H9 (cell line): Measurements from ENCODE around the gene MRTFA. TPM values are rescaled to one million over a fixed set of nuclear protein-coding genes. Genes with fewer than 3 reads are reported as not detected.

Experiments
- DNase-seq: peaks from one replicate; pipeline ENCODE4 v3.0.0-alpha.2; 2017
- H2AFZ ChIP-seq: one replicate; pipeline ENCODE4 v1.6.1; 2013; ENCODE audit warnings: mild to moderate bottlenecking, low read length, control low read depth, moderate library complexity
- H2AK5ac ChIP-seq: 2 replicates; pipeline ENCODE4 v1.6.1; 2013; ENCODE audit warnings: low read length, control low read depth, mixed read lengths; ENCODE audit not compliant: insufficient read length
- H2BK120ac ChIP-seq: one replicate; pipeline ENCODE4 v1.6.1; 2013; ENCODE audit warnings: low read depth, mild to moderate bottlenecking, low read length, control low read depth, inconsistent platforms; ENCODE audit not compliant: poor library complexity, severe bottlenecking
- H2BK12ac ChIP-seq: 2 replicates; pipeline ENCODE4 v1.6.1; 2013; ENCODE audit warnings: low read length, control low read depth, mixed read lengths, low read depth; ENCODE audit not compliant: insufficient read length
- H2BK15ac ChIP-seq: 2 replicates; pipeline ENCODE4 v1.6.1; 2013; ENCODE audit warnings: low read depth, low read length, control low read depth
- H2BK20ac ChIP-seq: one replicate; pipeline ENCODE4 v1.6.1; 2013; ENCODE audit warnings: low read depth, mild to moderate bottlenecking, low read length, control low read depth, inconsistent platforms; ENCODE audit not compliant: poor library complexity, severe bottlenecking
- H2BK5ac ChIP-seq: 2 replicates; pipeline ENCODE4 v1.6.1; 2013; ENCODE audit warnings: low read length, control low read depth, mixed read lengths; ENCODE audit not compliant: insufficient read length
- H3K14ac ChIP-seq: 2 replicates; pipeline ENCODE4 v1.6.1; 2013; ENCODE audit warnings: low read length, control low read depth; ENCODE audit not compliant: insufficient read depth
- H3K18ac ChIP-seq: 2 replicates; pipeline ENCODE4 v1.6.1; 2013; ENCODE audit warnings: low read depth, mild to moderate bottlenecking, mixed read lengths, low read length, control low read depth; ENCODE audit not compliant: insufficient read length
- H3K23ac ChIP-seq: 2 replicates; pipeline ENCODE4 v1.6.1; 2013; ENCODE audit warnings: low read length, control low read depth, mixed read lengths, low read depth; ENCODE audit not compliant: insufficient read length
- H3K23me2 ChIP-seq: 2 replicates; pipeline ENCODE4 v1.6.1; 2013; ENCODE audit warnings: low read depth, mild to moderate bottlenecking, mixed read lengths, low read length, control low read depth; ENCODE audit not compliant: insufficient read length, poor library complexity, severe bottlenecking
- H3K27ac ChIP-seq: 2 replicates; pipeline ENCODE4 v1.5.1; 2013; ENCODE audit warnings: low read length, control low read depth, mixed read lengths, low read depth; ENCODE audit not compliant: insufficient read length
- H3K27me3 ChIP-seq: 2 replicates; pipeline ENCODE4 v1.6.1; 2013; ENCODE audit warnings: low read length, control low read depth, inconsistent platforms; ENCODE audit not compliant: insufficient read depth
- H3K4ac ChIP-seq: 2 replicates; pipeline ENCODE4 v1.6.1; 2013; ENCODE audit warnings: low read depth, mild to moderate bottlenecking, control low read depth, inconsistent platforms, low read length, moderate library complexity
- H3K4me1 ChIP-seq: 2 replicates; pipeline ENCODE4 v1.6.1; 2013; ENCODE audit warnings: low read length, control low read depth, inconsistent platforms; ENCODE audit not compliant: insufficient read depth
- H3K4me2 ChIP-seq: 2 replicates; pipeline ENCODE4 v1.6.1; 2013; ENCODE audit warnings: low read length, control low read depth, mixed read lengths; ENCODE audit not compliant: insufficient read length, insufficient read depth
- H3K56ac ChIP-seq: 2 replicates; pipeline ENCODE4 v1.6.1; 2013; ENCODE audit warnings: low read depth, mild to moderate bottlenecking, mixed read lengths, low read length, control low read depth; ENCODE audit not compliant: insufficient read length
- H3K79me1 ChIP-seq: 2 replicates; pipeline ENCODE4 v1.6.1; 2013; ENCODE audit warnings: low read depth, mild to moderate bottlenecking, moderate library complexity, low read length, control low read depth, inconsistent platforms; ENCODE audit not compliant: insufficient read depth, poor library complexity, severe bottlenecking
- H3K79me2 ChIP-seq: 2 replicates; pipeline ENCODE4 v1.6.1; 2013; ENCODE audit warnings: low read length, control low read depth, inconsistent platforms; ENCODE audit not compliant: insufficient read depth
- H3K9ac ChIP-seq: 2 replicates; pipeline ENCODE4 v1.6.1; 2013; ENCODE audit warnings: low read length, control low read depth, mixed read lengths; ENCODE audit not compliant: insufficient read length; ENCODE audit errors: extremely low read depth
- H3K9me3 ChIP-seq: one replicate; pipeline ENCODE4 v1.6.1; 2013; ENCODE audit warnings: low read depth, low read length, inconsistent platforms; ENCODE audit not compliant: control insufficient read depth
- H3T11ph ChIP-seq: one replicate; pipeline ENCODE4 v1.6.1; 2013; ENCODE audit warnings: mild to moderate bottlenecking, low read length, control low read depth, inconsistent platforms
- H4K20me1 ChIP-seq: one replicate; pipeline ENCODE4 v1.6.1; 2013; ENCODE audit not compliant: control insufficient read depth, insufficient read length, insufficient read depth
- H4K5ac ChIP-seq: 2 replicates; pipeline ENCODE4 v1.6.1; 2013; ENCODE audit warnings: low read depth, mild to moderate bottlenecking, mixed read lengths, low read length, control low read depth; ENCODE audit not compliant: insufficient read length
- H4K8ac ChIP-seq: replicated peaks from 2 replicates; pipeline ENCODE4 v1.6.1; 2013; ENCODE audit warnings: low read length, control low read depth, mixed read lengths, low read depth; ENCODE audit not compliant: insufficient read length
- H4K91ac ChIP-seq: 2 replicates; pipeline ENCODE4 v1.6.1; 2013; ENCODE audit warnings: low read depth, mild to moderate bottlenecking, moderate library complexity, mixed read lengths, low read length, control low read depth; ENCODE audit not compliant: insufficient read length
- H3K27ac Mint-ChIP-seq, 3 experiments: 2 replicates in 2 of 3; 3 replicates in 1 of 3; pipeline ENCODE4 v1.8.0; 2020 to 2021; ENCODE audit warnings: mixed read lengths in 3 of 3, mild to moderate bottlenecking in 1 of 3, moderate library complexity in 1 of 3
- H3K27me3 Mint-ChIP-seq: 2 replicates; pipeline ENCODE4 v1.8.0; 2021; ENCODE audit warnings: low read depth, mild to moderate bottlenecking, moderate library complexity, mixed read lengths
- H3K36me3 Mint-ChIP-seq, 3 experiments: 2 replicates in 2 of 3; 3 replicates in 1 of 3; pipeline ENCODE4 v1.8.0; 2020 to 2021; ENCODE audit warnings: low read depth in 3 of 3, mixed read lengths in 3 of 3; ENCODE audit not compliant: insufficient read depth in 1 of 3
- H3K4me1 Mint-ChIP-seq, 2 experiments: 2 replicates each; pipeline ENCODE4 v1.8.0; 2020; ENCODE audit warnings: mixed read lengths in 2 of 2
- H3K4me3 Mint-ChIP-seq, 2 experiments: 2 replicates in 1 of 2; 3 replicates in 1 of 2; pipeline ENCODE4 v1.8.0; 2020 to 2021; ENCODE audit warnings: mild to moderate bottlenecking in 2 of 2, mixed read lengths in 2 of 2, moderate library complexity in 1 of 2
- H3K9me3 Mint-ChIP-seq, 2 experiments: 2 replicates in 1 of 2; 3 replicates in 1 of 2; pipeline ENCODE4 v1.8.0; 2020; ENCODE audit warnings: mild to moderate bottlenecking in 2 of 2, mixed read lengths in 2 of 2, moderate library complexity in 1 of 2
- WGBS: extraction: QIAGEN DNeasy Blood & Tissue Kit; methylation state at CpG from one replicate; pipeline ENCODE4 v1.1.7; 2013; ENCODE audit warnings: missing lambda C conversion rate, low lambda C conversion rate, mixed read lengths; ENCODE audit not compliant: insufficient read length; ENCODE audit errors: extremely low coverage; 5-methylcytosine and 5-hydroxymethylcytosine counted together
- total RNA-seq: library from RNA; stranded (reverse); gene quantifications from 2 replicates; pipeline ENCODE4 v1.2.1, GENCODE V29; 2021
- TF ChIP-seq, protein P1 (sequence below): fragments of 200-600 bp; sonication (generic); conservative IDR thresholded peaks from 3 replicates; pipeline ENCODE4 v1.8.0; 2021; ENCODE audit warnings: antibody characterized with exemption, mild to moderate bottlenecking

The MRTFA gene
- total RNA-seq, 1 experiment from 2014 or later = 38.1 TPM

DNA sequence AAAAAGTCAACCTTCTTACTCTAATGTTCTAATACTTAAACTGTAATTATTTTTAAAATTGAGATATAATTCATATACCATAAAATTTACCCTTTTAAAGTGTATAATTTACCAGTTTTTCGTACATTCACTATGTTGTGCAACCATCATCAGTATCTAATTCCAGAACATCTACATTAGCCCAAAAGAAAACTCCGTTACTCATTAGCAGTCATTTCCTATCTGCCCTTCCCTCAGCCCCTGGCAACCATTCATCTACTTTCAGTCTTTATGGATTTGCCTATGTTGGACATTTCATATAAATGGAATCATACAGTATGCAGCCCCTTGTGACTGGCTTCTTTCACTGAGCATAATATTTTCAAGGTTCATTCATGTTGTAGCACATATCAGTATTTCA is 243.9 kb downstream of the MRTFA start:
- no peak overlapping the region for H3K9ac ChIP-seq
- no peaks in the 10 kb centered on the region for H3K79me2 ChIP-seq
- H3K79me1 ChIP-seq = no peaks in the 10 kb centered on the region
- Mint-ChIP-seq H3K4me1 (peaks cover 10 to 13% of the 10 kb centered on the region in 2 experiments), H3K27ac (0 out of 7 replicates have a peak overlapping the region, but pooled peaks of 1 of the 3 experiments have one; percentile 19), H3K36me3 (peaks cover 0 to 14% (median 9%) of the 10 kb centered on the region in 3 experiments; a peak in 5 of 7 replicates), H3K27me3 (no peaks in the 10 kb centered on the region), H3K4me3 (no peak overlapping the region), H3K9me3 (no peaks in the 10 kb centered on the region)
- no peak overlapping the region for H3K18ac ChIP-seq
- no peak overlapping the region for H4K5ac ChIP-seq
- H3K27me3 ChIP-seq = no peaks in the 10 kb centered on the region
- no peak for DNase-seq
- H3K23me2 ChIP-seq = no peaks in the 10 kb centered on the region
- H4K91ac ChIP-seq = no peak overlapping the region
- no peaks in the 10 kb centered on the region for H3K9me3 ChIP-seq
- H3T11ph ChIP-seq = no peak overlapping the region
- no peaks in the 10 kb centered on the region; the same call in 1 of the 2 replicates for H3K4me1 ChIP-seq
- no peak overlapping the region for H2AFZ ChIP-seq
- H4K8ac ChIP-seq = no peak overlapping the region
- H3K27ac ChIP-seq = no peak overlapping the region
- TF ChIP-seq, protein P1, sequence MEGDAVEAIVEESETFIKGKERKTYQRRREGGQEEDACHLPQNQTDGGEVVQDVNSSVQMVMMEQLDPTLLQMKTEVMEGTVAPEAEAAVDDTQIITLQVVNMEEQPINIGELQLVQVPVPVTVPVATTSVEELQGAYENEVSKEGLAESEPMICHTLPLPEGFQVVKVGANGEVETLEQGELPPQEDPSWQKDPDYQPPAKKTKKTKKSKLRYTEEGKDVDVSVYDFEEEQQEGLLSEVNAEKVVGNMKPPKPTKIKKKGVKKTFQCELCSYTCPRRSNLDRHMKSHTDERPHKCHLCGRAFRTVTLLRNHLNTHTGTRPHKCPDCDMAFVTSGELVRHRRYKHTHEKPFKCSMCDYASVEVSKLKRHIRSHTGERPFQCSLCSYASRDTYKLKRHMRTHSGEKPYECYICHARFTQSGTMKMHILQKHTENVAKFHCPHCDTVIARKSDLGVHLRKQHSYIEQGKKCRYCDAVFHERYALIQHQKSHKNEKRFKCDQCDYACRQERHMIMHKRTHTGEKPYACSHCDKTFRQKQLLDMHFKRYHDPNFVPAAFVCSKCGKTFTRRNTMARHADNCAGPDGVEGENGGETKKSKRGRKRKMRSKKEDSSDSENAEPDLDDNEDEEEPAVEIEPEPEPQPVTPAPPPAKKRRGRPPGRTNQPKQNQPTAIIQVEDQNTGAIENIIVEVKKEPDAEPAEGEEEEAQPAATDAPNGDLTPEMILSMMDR = no peak
- H2BK12ac ChIP-seq = no peak overlapping the region
- no peak overlapping the region for H3K56ac ChIP-seq
- no peak overlapping the region for H3K23ac ChIP-seq
- no peak overlapping the region for H2BK15ac ChIP-seq
- no peak overlapping the region for H2AK5ac ChIP-seq
- H2BK120ac ChIP-seq = no peak overlapping the region
- no peak overlapping the region for H3K14ac ChIP-seq
- H2BK5ac ChIP-seq = no peak overlapping the region
- WGBS = no CpG with 5 or more reads among the region's 2 CpGs
- H2BK20ac ChIP-seq = no peak overlapping the region
- no peaks in the 10 kb centered on the region for H4K20me1 ChIP-seq
- no peak overlapping the region for H3K4ac ChIP-seq
- no peak overlapping the region for H3K4me2 ChIP-seq
